HG03064 (cell line): ENCODE measurements around the gene PLAC8L1.

Experiments
- ATAC-seq: cut with Tn5 transposase; IDR thresholded peaks from one replicate; pipeline ENCODE4 v1.9.1; 2021; ENCODE audit warnings: low read depth; ENCODE audit not compliant: unreplicated experiment

The PLAC8L1 gene

DNA sequence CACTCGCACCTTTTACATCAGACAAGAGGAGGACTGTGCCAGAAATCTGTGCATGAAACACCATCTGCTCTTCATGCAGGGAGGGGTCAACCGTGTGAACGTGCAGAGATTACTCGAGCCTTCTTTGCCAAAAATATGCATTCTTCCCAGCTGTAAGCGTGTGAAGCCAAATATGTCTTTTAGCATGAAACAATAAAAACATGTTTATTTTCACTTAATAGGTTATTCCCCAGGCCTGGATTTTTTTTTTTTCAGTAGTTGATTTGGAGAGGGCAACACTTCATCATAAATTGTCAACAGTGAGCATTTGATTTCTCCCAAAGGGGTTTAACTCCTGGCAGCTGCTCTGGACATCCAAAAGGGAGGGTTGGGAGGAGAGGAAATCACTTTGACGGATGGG lies 23.8 kb downstream of the PLAC8L1 start:
- no peak for ATAC-seq

DNA sequence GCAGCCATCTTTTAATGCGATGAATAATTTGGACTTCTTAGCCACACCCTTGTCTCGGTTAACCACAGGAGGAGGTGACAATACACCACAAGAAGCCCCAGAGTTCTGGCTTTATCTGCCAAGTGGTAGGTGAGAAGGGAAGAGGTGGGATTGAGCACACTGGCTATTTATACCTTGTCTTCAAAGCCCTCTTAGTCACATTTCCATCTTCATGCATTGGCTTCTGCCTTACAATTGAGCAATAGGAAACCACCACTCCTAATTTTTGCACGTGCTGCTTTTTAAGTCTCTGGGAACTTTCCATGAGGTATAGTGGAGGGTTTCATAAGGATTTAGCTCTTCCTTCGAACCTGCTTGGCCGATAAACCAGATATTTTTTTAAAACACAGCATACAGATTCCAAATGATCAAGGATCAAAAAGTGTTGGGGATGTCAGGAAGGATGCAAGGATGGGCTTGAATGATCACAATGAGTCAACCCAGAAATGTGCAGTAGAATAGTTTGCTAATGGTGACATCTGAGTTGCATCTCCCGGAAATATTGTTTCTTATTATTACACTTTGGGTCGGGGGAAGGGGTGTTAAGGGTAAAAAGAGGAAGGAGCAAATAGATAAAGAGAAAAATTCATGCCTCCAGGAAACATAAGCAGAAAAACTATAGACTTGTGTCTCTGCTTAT lies 25.5 kb downstream of the PLAC8L1 start:
- no peak for ATAC-seq

DNA sequence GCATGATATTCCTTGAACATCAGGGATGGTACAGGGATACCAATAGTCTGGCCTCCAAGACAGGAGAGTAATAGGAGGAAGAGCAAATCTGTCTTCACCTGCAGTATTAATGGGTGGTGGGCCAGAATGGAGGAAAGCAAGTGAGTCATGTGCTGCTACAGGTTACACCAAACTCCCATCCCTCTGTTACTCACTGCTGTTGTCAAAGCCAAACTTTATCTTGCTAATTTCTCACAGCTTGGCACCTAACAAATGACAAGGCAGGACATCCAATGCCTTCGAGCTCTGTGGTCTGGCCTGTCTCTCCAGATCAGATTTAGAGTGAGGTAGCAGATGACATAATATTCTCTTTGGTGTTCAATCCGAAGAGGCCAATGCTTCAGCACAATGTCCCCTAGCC lies 26.8 kb downstream of the PLAC8L1 start:
- ATAC-seq = no peak

DNA sequence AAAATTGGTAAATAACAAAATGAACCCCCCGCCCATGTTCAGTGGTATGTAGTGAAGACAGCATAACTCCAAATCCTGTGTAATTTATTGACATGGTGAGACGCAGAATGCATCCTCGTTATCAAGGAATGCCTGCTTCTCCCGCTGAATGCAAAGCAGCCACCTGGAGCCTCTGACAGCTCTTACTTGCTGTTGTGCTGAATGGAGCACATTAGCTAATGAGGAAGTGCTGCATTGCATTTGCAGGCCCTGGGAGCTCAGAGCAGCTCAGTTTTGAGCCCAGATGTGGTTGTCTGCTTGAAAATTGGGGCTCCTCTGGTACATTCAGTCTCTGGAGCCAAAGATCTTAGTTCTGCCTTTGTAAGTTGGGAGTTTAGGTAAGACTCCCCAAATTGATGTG lies 28.9 kb downstream of the PLAC8L1 start:
- no peak for ATAC-seq

DNA sequence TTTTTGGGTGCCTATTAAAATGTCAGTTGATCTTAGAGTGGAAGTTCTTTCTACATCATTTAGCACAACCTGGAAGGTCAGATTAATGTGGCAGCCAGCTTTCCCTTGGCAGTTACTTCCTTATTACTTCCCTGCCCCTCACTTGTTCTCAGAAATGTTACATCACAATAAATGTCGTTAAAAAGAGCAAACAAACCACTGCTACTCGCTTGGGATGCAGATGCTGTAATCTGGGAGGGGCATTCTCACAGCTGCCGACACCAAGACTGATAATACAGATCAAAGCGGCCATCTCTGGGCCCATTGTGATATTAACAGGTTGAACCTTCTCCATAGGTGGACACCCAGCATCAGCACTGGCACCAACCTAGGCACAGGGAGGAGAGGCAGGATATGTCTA lies 29.3 kb downstream of the PLAC8L1 start:
- ATAC-seq = no peak

DNA sequence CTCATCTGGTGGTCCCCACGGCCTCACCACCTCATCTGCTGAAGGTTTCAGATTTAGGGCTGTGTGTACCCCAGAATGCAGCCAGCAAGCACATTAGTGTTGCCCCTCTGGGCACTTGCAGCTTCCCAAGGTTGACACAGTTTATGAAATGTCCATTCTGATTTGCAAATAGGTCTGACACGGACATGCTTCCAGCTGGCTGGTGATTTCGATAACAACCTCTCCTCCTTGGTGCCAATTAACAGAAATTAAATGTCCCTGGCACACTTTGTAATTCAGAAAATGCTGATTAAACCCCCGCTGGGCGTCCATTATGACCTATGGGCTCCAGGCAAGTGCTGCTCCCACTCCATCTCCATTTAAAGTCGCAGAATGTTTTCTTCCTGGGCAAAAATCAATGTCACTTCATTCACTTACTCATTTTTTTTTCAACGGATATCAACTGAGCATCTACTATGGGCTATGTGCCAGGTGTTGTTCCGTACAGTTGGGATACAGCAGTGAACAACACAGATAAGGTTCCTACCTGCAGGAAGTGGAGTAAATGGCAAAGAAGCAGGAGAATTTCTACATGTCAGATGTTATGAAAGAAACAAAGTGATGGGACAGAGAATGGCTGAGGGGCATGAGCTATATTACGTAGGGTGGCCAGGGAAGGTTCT lies 32.0 kb downstream of the PLAC8L1 start:
- ATAC-seq = no peak

DNA sequence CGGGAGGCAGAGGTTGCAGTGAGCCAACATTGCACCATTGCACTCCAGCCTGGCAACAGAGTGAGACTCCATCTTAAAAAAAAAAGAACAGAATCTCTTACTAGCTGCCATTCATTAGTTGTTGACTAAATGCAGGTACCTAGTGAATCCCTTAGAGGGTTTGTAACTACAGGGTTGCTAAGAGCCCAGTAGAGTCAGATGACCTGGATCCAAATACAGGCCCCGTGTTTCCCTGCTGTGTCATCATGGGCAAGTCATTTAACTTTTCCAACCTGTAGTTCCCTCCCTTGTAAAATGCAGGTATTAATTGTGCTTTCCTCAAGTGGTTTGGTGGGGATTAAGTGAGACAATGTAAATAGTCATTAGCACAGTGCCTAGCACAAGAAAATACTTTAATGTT lies 32.8 kb downstream of the PLAC8L1 start:
- no peak for ATAC-seq

DNA sequence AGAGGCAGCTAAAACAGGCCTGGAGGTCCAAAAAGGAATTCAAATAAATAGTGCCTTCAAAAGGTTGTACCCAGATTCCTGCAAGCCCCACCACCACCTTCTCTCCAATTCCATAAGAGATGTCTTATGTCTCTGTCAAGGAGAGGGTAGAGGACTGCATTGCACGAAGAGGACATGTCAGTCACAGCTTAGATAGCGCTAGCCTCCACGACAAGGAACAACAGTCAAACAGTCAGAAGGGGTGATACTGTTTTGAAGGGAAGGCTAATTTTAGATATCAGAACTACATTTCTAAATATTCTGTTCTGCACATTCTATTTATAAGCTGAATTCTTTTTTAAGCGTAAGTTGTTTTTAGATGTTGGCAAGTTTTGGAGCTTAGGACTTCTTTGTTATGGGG lies 34.2 kb downstream of the PLAC8L1 start:
- no peak for ATAC-seq

DNA sequence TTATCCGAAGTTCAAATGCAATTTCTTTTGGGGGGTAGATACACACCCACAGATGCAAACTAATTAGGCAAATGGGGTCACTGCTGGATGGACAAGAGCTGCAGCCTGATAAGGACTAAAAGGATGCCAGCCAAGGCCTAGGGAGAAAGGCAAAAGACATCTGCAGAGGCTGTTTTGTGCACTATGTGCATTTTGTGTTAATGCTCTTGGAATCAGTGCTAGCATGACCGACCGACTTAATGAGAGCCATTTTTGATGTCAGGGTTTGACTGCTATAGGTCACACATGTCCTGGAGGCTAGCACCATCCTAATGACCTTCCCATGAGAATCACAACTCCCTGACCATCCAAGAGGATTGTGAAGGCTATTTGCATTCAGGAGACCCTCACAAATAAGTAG lies 34.6 kb downstream of the PLAC8L1 start:
- no peak for ATAC-seq

DNA sequence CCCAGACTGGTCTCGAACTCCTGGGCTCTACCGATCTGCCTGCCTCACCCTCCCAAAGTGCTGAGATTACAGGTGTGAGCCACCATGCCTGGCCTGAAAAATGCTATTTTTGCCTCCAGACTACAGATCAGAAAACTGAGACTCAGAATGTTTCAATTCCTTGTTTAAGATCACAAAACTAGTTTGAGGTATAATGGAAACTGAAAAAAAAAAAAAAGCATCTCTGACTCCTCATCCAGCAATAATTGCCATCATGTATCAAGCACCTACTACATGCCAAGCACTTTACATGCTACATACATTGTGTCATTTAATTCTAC lies 35.6 kb downstream of the PLAC8L1 start:
- peak; percentile 54 for ATAC-seq

DNA sequence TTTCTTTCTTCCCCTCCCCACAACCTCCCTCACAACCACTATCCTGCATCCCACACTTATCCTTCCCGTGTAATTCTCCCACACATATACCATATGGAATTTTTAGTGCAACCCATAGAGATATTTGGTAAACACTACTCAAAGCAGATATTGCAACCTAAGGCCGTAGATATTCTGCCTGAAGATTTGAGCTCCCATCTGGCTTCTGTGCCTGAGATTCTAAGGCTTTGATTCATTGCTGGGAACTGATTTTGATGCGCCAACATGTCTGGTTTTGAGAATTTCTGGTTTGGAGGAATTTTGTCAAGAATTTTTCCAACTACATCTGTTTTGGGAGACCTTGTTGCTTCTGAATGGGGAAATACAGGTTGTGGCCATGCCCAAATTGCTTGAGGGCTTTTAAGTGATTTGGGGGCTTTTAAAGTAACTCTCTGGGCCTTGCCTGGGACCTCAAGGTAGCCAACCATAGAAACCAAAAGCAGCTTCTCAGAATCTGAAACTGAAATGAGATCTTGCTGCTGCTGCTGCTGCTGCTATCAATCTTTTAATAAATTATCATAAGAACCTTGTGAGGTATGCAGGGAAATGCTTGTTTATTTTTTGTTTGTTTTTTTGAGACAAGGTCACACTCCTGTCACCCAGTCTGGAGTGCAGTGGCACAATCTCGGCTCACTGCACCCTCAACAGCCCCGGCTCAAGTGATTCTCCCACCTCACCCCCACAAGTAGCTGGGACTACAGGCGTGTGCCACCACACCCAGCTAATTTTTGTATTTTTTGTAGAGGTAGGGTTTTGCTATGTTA lies 36.2 kb downstream of the PLAC8L1 start:
- ATAC-seq = peak; percentile 72

DNA sequence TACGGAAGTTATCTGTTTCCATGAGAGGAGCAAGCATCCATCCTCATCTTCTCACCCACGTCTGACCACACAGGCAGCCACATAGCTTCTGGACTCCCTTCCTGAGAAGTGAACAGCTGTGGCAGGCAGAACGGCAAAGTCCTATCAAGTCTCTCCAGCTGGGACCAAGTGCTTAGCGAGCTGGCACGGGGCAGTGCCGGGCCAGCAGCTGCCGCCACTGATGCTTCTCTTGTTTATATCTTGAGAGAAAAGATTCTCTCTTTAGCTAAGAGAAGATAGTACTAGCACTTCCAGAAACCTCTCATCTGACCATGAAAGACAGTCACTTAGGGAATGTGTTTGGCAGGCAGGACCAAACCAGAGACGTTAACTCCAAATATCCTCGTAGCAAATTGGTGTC lies 37.2 kb downstream of the PLAC8L1 start:
- no peak for ATAC-seq

DNA sequence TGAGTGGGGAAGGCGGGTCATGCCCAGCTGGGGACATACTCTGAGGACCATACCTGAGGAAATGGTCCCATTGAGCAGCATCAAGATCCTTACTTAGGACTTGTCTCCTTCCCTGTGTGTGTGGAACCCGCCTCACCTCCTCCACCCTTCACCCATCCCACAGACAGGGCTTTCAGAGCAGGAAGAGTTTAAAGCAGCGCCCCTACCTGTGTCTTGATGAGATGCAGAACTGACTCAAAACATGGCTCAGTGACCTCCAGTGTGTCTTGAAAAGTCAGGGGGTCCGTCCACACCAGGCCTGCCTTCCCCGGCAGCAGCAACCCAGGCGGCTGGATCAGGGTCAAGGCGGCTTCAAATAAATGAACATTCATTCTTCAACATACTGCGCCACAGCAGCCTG lies 38.4 kb downstream of the PLAC8L1 start:
- ATAC-seq = no peak

DNA sequence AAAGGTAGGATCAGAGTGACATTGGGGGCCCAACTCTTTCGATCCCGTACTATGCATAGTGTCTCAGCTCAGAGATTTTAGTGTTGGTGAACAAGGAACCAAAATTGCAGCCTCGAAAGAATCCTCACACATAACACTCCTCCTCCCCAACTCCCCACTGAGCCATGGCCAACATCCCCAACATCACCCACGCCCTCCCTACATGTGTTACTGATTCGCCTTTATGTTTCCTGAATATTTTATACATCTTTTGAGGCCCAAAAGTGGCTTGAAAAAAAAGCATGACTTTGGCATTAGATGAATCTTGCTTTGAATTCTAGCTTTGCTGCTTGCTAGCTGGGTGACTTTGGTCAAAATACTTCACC lies 45.2 kb downstream of the PLAC8L1 start:
- no peak for ATAC-seq

DNA sequence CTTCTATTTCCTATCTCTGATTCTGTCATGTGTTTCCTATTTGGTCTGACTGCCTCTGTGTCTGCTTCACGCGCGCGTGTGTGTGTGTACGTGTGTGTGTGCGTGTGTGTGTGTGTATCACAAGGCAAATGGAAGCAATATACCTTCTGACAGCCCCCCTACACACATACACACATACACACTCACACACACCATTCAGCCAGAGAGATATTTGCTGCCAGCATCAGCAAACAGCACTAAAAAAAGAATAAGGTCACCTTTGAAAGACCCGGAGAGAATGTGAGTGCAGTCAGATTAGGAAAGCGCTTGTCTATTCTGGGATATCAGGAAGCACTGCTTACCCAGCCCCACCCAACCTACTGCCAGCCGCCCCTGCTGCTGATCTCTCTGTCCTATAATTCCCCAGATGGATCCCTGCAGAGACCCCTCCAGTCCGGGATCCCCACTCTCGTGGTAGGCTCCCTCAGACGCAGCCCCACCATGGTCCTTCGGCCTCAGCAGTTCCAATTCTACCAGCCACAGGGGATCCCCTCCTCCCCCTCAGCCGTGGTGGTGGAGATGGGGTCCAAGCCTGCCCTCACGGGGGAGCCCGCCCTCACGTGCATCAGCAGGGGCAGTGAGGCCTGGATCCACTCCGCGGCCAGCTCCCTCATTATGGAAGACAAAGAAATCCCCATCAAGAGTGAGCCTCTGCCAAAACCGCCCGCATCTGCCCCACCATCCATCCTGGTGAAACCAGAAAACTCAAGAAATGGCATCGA lies 45.7 kb downstream of the PLAC8L1 start:
- no peak for ATAC-seq

DNA sequence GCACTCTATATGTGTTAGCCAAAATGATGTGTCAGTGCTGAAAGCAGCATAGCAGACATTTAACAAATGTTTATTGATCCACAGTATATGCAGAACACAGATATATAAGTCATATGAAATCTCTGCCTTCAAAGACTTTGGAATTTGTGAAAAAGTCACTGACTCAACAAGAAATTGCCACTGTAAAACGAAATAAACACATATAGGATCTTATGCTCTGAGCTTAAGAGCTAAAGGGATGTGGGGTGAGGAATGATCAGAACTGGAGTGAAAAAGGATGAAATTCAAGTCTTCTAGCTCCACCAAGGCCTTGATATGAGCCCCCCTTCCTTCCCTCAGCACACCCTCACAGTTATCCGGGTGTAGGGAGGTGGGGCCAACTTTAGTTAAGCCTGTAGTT lies 49.9 kb downstream of the PLAC8L1 start:
- ATAC-seq = no peak

DNA sequence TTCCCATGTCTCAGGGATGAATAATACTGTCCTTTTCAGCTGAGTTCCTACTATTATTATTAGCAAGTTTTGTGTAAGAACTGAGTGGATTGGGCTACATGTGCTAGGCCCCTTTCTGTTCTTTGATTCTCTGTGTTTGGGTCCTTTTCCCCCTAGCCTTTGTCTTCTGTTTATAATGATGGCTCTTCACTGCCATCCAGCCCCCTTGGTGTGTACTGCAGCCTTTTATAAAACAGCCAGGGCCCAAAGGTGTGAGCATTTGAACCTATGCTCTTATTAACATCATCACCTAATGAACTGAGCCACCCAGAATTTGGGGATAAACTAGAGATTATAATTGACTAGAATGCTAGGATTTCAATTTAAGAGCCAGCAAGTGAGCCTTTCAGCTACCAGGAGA lies 52.6 kb downstream of the PLAC8L1 start:
- no peak for ATAC-seq

DNA sequence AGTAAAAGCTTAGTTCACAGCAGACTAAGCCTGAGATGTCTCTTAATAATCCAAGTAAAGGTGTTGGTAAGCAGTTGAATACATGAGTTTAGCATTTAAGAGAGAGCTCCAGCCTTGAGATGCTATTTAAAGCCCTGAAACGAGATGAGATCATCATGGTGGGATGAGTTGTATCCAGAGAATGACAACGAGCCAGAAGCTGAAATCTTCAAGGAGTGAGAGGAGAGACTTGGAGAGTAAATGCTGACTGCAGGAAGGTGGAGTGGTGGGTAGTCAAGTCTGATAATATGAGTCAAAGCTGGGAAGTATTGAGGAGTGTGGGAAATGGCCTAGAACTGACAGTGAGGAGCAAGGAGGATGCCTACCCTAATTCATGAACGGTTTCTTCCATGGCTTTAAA lies 53.7 kb downstream of the PLAC8L1 start:
- no peak for ATAC-seq

DNA sequence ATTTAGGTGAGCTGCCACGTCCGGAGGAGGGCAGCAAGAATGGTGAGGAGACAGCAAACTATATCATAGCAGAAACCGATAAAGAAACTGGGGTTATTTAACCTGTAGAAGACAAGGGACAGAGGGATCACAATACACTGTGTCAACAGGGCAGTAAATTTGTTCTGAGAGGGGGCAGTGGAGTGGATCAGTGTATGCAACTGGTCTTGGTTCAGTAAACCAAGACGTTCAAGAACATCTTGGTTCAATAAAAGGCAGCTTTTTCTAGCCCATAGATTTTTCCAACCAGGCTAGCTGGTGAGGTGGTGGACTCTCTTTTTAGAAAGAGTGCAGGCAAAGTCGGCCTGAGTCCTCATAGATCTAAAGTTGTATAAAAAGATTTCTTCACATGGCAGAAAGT lies 55.3 kb downstream of the PLAC8L1 start:
- ATAC-seq = no peak

DNA sequence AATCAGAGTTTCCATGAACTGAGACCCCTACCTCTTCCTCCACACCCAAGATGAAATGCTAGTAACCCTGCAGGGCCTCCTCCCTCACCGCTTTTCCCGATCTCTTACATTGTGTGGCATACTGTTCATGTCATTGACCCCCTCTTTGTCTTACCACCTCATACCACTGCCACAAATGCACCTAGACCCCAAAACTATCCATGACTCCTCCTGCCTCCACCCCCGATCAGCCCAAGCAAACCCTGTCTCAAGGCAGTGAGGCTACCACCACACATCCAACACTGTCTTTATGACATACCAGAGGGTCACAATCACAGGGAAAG lies 55.7 kb downstream of the PLAC8L1 start:
- no peak for ATAC-seq

DNA sequence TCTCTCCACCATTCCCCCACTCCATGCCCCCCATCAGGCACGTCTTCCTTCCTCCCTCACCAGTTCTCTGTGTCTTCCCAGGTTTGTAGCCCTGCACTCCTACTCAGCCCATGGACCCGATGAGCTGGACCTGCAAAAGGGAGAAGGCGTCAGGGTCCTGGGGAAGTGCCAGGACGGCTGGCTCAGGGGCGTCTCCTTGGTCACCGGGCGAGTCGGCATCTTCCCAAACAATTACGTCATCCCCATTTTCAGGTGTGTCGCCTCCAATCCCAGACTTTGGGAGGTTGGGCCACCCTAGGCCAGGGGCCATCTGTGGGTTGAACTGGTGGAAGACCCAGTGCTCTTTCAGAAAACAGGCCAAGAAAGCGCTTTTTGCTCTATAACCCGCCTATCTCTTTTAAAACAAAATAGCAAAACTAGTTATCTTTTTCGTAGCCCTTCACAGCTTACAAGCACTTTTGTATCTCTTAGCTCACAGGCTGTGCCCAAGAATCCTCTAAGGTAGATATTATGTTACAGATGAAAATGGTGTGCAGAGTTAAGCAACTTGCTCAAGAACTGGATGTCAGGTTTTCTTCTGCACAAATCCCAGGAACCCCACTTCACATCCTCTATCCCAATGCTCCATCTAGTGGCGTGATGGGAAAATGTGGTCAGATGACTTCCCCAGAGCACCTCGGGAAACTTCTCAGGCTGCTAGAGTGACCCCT lies 56.2 kb downstream of the PLAC8L1 start:
- no peak for ATAC-seq
